Keratinocyte (primary cell): ENCODE data around the gene CRAMP1. TPM values are rescaled to one million over a fixed set of nuclear protein-coding genes. Genes with fewer than 3 reads are reported as not detected.

Experiments used
- DNase-seq: peaks from one replicate; pipeline ENCODE4 v3.0.0-alpha.2; 2011; ENCODE audit warnings: low read depth, missing footprints, low spot score
- FAIRE-seq: peaks from 2 replicates; lab custom pipeline; 2011; peaks lifted over from hg19 to GRCh38; lab: Jason Lieb, UNC
- H2AFZ ChIP-seq: 2 replicates; pipeline ENCODE4 v1.6.0; 2012; ENCODE audit warnings: low read length, control low read depth, inconsistent platforms; ENCODE audit not compliant: control insufficient read depth
- H3K27ac ChIP-seq: 2 replicates; pipeline ENCODE4 v1.5.1; 2011; ENCODE audit warnings: low read length; ENCODE audit not compliant: control insufficient read depth, insufficient read depth
- H3K27me3 ChIP-seq: 3 replicates; pipeline ENCODE4 v1.6.0; 2011; ENCODE audit warnings: low read length; ENCODE audit not compliant: control insufficient read depth, insufficient read depth; ENCODE audit errors: extremely low read depth
- H3K36me3 ChIP-seq, 2 experiments: 2 replicates in 1 of 2; 3 replicates in 1 of 2; pipeline ENCODE4 v1.5.1; 2011; ENCODE audit warnings: low read length in 2 of 2, mild to moderate bottlenecking in 1 of 2; ENCODE audit not compliant: control insufficient read depth in 2 of 2, insufficient read depth in 2 of 2; ENCODE audit errors: extremely low read depth in 1 of 2
- H3K4me1 ChIP-seq: 3 replicates; pipeline ENCODE4 v1.5.1; 2011; ENCODE audit warnings: low read length; ENCODE audit not compliant: control insufficient read depth, insufficient read depth; ENCODE audit errors: extremely low read depth
- H3K4me2 ChIP-seq: 3 replicates; pipeline ENCODE4 v1.6.0; 2011; ENCODE audit warnings: low read depth, low read length; ENCODE audit not compliant: control insufficient read depth, insufficient read depth; ENCODE audit errors: extremely low read depth
- H3K4me3 ChIP-seq, 3 experiments: fragments of 200-600 bp in 1 of 3; sonication (generic) in 1 of 3; 2 replicates in 2 of 3; 3 replicates in 1 of 3; pipeline ENCODE4 v1.5.1; 2011 to 2016; ENCODE audit warnings: low read length in 3 of 3, mild to moderate bottlenecking in 3 of 3, control low read depth in 2 of 3, inconsistent platforms in 1 of 3, low read depth in 1 of 3, mixed read lengths in 1 of 3, mixed run types in 1 of 3, moderate library complexity in 1 of 3; ENCODE audit not compliant: control insufficient read depth in 2 of 3, insufficient read depth in 2 of 3; ENCODE audit errors: extremely low read depth in 1 of 3
- H3K79me2 ChIP-seq: 2 replicates; pipeline ENCODE4 v1.6.0; 2012; ENCODE audit warnings: low read length; ENCODE audit not compliant: control insufficient read depth, insufficient read depth
- H3K9ac ChIP-seq: 3 replicates; pipeline ENCODE4 v1.6.0; 2011; ENCODE audit warnings: low read length; ENCODE audit not compliant: control insufficient read depth, insufficient read depth; ENCODE audit errors: extremely low read depth
- H3K9me1 ChIP-seq: 3 replicates; pipeline ENCODE4 v1.6.0; 2011; ENCODE audit warnings: low read length; ENCODE audit not compliant: control insufficient read depth, insufficient read depth; ENCODE audit errors: extremely low read depth
- H3K9me3 ChIP-seq: 2 replicates; pipeline ENCODE4 v1.5.1; 2012; ENCODE audit warnings: low read depth, low read length; ENCODE audit not compliant: control insufficient read depth
- H4K20me1 ChIP-seq: 3 replicates; pipeline ENCODE4 v1.6.0; 2011; ENCODE audit warnings: low read length; ENCODE audit not compliant: control insufficient read depth, insufficient read depth; ENCODE audit errors: extremely low read depth
- CTCF ChIP-seq, 3 experiments: IDR thresholded peaks in 1 of 3; conservative IDR thresholded peaks in 1 of 3; optimal IDR thresholded peaks in 1 of 3; 2 replicates in 2 of 3; 3 replicates in 1 of 3; pipeline versions ENCODE3 to v1.5.1; 2011; ENCODE audit warnings: low read length in 3 of 3, mild to moderate bottlenecking in 3 of 3, moderate library complexity in 2 of 3, control low read depth in 1 of 3, inconsistent platforms in 1 of 3; ENCODE audit not compliant: insufficient read depth in 2 of 3; ENCODE audit errors: extremely low read depth in 1 of 3
- EZH2 ChIP-seq: IDR thresholded peaks from one replicate; pipeline ENCODE4 v1.6.1; 2012; ENCODE audit warnings: inconsistent platforms, mild to moderate bottlenecking, low read length, moderate library complexity
- dilution Hi-C: fragments of 300-500 bp; cut with MboI; formaldehyde crosslinking; loops from one replicate; pipeline ENCODE4 v1.7.0; 2020; ENCODE audit warnings: low sequenced_read_pairs; ENCODE audit not compliant: extremely low pct_ligation_motif_present
- polyA plus RNA-seq, 5 experiments: library from polyadenylated mRNA; depleted of rRNA in 3 of 5; stranded (reverse) in 3 of 5; stranded (forward) in 1 of 5; unstranded in 1 of 5; fragments of >200 nt; gene quantifications; 1 replicate in 1 of 5; 2 replicates in 3 of 5; 3 replicates in 1 of 5; pipeline versions ENCODE4 v1.2.1 to v1.2.3, GENCODE V29; 2011 to 2012; ENCODE audit warnings: missing spikeins in 2 of 5, low read depth in 1 of 5, low replicate concordance in 1 of 5

The CRAMP1 gene
- polyA plus RNA-seq, 1 donor (not counting 4 experiments of a cell fraction or from before 2014, with no cell fraction given) = 6.5 TPM

- Histone ChIP-seq H3K9me3 (peaks cover 3% of the 10 kb centered on the region), H3K9ac (peak overlapping the region; percentile 74), H3K4me3 (no peak overlapping the region), H3K79me2 (peaks cover 65% of the 10 kb centered on the region), H3K4me1 (peaks cover 63% of the 10 kb centered on the region), H4K20me1 (no peaks in the 10 kb centered on the region), H3K36me3 (peaks cover 18 to 60% of the 10 kb centered on the region in 2 experiments), H2AFZ (no peak overlapping the region), H3K27ac (peak overlapping the region; percentile 98), H3K27me3 (no peaks in the 10 kb centered on the region), H3K9me1 (peaks cover 2% of the 10 kb centered on the region), H3K4me2 (peak overlapping the region; percentile 52)
- DNase-seq = no peak
- dilution Hi-C loops = no loop called here
- FAIRE-seq = no peak
- peak; percentile 9 to 31 (median 24) for TF ChIP-seq CTCF (optimal IDR thresholded peaks at IDR 0.05 in 1 of 3, IDR thresholded peaks at IDR 0.05 in 1 of 3, conservative IDR thresholded peaks at IDR 0.05 in 1 of 3; ENCODE audit: extremely low read depth in 1 of 3, insufficient read depth in 2 of 3, low read length in 3 of 3)
- no peak for TF ChIP-seq EZH2
Measured at GRCh38 chr16:1691276-1691675, 79.1 kb downstream of the CRAMP1 start.

GRCh38 chr16:1691956-1692355 is 79.8 kb downstream of the CRAMP1 start:
- H2AFZ ChIP-seq = no peak overlapping the region
- DNase-seq = peak; percentile 76
- FAIRE-seq = peak; percentile 95
- H3K27me3 ChIP-seq = no peaks in the 10 kb centered on the region
- peak overlapping the region in 1 of 3 experiments; percentile 1 for H3K4me3 ChIP-seq
- peaks cover 2% of the 10 kb centered on the region for H3K9me1 ChIP-seq
- peak overlapping the region; percentile 74 for H3K9ac ChIP-seq
- peaks cover 57% of the 10 kb centered on the region for H3K4me1 ChIP-seq
- peak overlapping the region; percentile 52 for H3K4me2 ChIP-seq
- peaks cover 58% of the 10 kb centered on the region for H3K79me2 ChIP-seq
- dilution Hi-C loops = no loop called here
- H3K9me3 ChIP-seq = peaks cover 7% of the 10 kb centered on the region
- H3K36me3 ChIP-seq = peaks cover 18 to 59% of the 10 kb centered on the region in 2 experiments
- no peaks in the 10 kb centered on the region for H4K20me1 ChIP-seq
- H3K27ac ChIP-seq = peak overlapping the region; percentile 98
- TF ChIP-seq CTCF (optimal IDR thresholded peaks at IDR 0.05 in 1 of 3, IDR thresholded peaks at IDR 0.05 in 1 of 3, conservative IDR thresholded peaks at IDR 0.05 in 1 of 3; ENCODE audit: extremely low read depth in 1 of 3, insufficient read depth in 2 of 3, low read length in 3 of 3) (peak in 1 of 3 experiments; percentile 28), EZH2 (no peak)
